Activated CD8-positive, alpha-beta memory T cell treated with anti-CD3 and anti-CD28 coated beads, Interleukin-2, amount 50 U/mL, for 48 hours (primary cell): ENCODE measurements around the gene PIP4K2A.
A peak's percentile ranks its signal among the peaks of the same experiment; 100 is the strongest.
"Not testable (repeated sequence)": the region's sequence is repeated elsewhere in the genome, so short reads cannot be mapped to it uniquely, and the experiment has no call there.

ENCODE experiments used
- DNase-seq: peaks from one replicate; pipeline ENCODE4 v3.0.0-alpha.2; 2020

The PIP4K2A gene

DNA sequence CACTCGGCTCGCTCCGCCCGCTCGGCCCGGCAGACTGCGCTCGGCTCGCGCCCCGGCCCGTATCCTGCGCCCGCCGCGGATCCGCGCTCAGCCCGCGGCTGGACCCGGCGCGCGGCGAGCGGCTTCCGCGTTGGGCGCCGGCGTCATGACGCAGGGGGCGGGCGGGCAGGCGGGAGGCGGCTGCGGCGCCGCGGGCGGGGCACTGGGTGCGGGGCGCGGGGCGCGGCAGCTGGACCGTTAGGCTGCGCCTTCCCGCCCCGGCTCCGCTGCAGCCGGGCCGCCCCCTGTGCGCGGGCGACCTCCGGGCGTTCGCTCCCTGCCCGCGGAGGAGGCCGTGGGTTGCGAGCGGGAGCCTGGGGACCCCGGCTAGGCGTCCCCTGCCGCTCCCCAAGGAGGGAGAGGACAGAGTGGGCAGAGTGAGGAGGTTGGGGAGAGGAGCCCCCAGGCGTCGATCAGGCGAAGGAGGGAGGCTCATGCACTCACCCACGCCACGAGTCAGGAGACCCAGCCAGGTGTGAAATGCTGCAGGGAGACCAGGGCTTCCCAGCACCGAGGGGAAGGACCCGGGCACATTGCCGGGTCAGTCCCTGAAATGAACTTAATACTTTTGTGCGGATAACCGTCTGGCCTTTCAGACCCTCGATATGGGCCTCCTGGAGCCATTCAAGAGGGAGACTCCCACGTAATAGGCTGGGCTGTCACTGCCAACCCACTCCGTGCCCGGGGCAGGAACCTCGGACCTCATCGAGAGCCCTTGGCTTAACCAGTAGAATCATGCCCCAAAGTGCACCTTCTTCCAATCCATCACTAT is at the start of gene PIP4K2A:
Gene PIP4K2A, minus strand, starts transcription at position 100 of the 811 bp plus-strand sequence. CDS start 252 bp downstream, outside the sequence.
- peak; percentile 88 for DNase-seq

- no peak for DNase-seq
These were observed 47.3 kb upstream of the PIP4K2A start for GRCh38 chr10:22761569-22762220.

DNA sequence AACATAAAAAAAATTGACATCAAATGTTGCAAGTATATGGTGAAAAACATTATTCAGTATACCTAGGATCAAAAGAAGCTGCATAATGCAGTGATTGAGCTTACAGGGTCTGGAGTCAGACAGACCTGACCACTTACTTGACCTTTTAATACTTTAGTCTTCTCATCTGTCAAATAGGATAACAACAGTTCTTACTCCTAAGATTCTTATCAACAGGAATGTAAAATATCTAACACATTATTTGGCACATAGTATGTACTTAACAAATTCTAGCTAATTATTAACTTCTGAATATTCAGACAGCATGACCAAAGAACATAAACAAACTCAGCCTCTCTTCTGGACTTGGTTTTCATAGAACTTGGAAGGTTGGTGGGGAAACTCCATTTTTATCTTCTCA is 45.6 kb upstream of the PIP4K2A start:
- no peak for DNase-seq

- DNase-seq = no peak
These were observed 44.5 kb upstream of the PIP4K2A start for GRCh38 chr10:22758867-22759266.

DNA sequence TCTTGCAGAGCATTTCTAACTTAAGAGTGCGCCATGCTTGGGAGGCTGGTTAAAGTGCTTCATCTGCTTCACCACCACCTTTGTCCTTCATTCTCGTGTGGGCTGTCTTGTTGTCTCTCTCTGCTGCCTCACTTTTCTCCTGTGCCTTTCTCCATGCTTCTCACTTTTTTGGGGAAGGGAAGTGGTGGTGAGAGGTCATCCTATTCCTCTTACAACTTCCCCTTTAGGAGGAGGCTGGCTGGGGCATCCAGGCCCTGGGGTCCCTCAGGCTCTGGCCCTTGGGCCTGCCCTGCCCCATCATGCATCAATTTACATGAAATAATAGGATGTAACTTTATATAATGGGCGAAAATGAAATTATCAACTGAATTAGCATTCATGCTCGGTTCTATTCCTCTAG is 39.9 kb upstream of the PIP4K2A start:
- DNase-seq = no peak

DNA sequence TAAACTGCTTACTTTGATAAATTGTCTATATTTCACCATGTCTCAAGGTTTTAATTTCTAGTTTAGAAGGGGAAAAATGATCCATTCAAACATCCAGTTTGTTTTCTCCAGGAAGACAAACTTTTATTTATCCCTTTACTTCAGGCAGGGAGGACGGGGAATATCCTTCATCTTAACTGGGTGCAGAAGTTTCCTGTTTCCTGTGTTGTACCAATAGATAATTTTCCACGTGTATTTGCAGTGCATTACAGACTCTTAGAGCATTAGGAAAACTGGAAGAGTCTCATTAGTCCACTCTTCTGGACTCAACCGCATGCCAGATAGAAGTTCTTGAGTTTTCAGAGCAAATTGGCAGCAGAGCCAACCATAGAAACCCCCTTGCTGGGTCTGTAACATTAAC is 39.4 kb upstream of the PIP4K2A start:
- DNase-seq = no peak

- DNase-seq = no peak
These were observed 38.0 kb upstream of the PIP4K2A start for GRCh38 chr10:22752272-22752889.

- DNase-seq = no peak
These were observed 35.8 kb upstream of the PIP4K2A start for GRCh38 chr10:22750131-22750530.

DNA sequence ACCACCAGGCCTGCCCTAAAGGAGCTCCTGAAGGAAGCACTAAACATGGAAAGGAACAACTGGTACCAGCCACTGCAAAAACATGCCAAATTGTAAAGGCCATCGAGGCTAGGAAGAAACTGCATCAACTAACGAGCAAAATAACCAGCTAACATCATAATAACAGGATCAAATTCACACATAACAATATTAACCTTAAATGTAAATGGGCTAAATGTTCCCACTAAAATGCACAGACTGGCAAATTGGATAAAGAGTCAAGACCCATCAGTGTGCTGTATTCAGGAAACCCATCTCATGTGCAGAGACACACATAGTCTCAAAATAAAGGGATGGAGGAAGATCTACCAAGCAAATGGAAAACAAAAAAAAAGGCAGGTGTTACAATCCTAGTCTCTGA is 30.5 kb upstream of the PIP4K2A start:
- not testable (repeated sequence) for DNase-seq

GRCh38 chr10:22742678-22743077 is 28.3 kb upstream of the PIP4K2A start:
- no peak for DNase-seq

GRCh38 chr10:22741631-22742030 is 27.3 kb upstream of the PIP4K2A start:
- DNase-seq = not testable (repeated sequence)

DNA sequence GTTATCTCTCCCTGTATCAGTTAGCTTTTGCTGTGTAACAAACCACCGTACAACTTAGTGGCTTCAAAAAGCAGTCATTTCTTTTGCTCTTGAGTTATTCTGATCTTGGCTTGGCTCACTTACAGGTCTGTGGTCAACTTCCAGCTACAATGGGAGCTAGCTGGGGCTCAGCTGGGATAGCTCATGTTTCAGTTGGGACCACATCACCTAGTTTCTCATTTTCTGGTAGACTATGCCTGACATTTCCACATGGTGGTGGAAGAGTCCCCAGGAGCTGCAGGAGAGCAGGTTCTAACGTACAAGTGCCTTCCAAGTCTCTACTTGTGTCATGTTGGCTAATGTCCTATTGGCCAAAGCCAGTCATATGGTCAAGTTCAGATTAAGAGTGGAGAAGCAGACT is 25.8 kb upstream of the PIP4K2A start:
- DNase-seq = no peak

GRCh38 chr10:22737587-22737986 is 23.2 kb upstream of the PIP4K2A start:
- DNase-seq = no peak

DNA sequence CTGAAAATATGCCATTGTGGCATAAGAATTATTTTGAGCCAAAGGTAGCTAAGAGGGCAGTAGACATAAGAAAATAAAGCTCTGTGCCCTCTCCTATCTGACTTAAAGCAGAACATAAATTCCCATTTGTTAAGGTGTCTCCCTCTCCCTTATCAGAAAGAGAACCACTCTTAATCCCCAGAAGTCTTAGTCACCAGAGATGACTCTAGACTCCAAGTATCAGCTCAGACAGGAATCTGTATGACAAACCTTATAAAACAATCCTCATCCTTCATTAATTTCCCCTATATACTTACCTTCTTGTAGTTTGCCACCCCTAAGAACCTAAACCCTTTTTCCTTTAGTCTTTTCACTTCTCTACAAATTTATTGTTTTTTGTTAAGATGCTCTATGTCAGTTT is 21.8 kb upstream of the PIP4K2A start:
- no peak for DNase-seq

- no peak for DNase-seq
These were observed 19.6 kb upstream of the PIP4K2A start for GRCh38 chr10:22733992-22734391.

- no peak for DNase-seq
These were observed 13.3 kb upstream of the PIP4K2A start for GRCh38 chr10:22727663-22728062.

GRCh38 chr10:22727112-22727511 is 12.7 kb upstream of the PIP4K2A start:
- DNase-seq = no peak

GRCh38 chr10:22724773-22725172 is 10.4 kb upstream of the PIP4K2A start:
- no peak for DNase-seq

- DNase-seq = no peak
These were observed 9.4 kb upstream of the PIP4K2A start for GRCh38 chr10:22723783-22724182.

GRCh38 chr10:22723343-22723779 is 9.0 kb upstream of the PIP4K2A start:
- DNase-seq = no peak

GRCh38 chr10:22722626-22723169 is 8.3 kb upstream of the PIP4K2A start:
- no peak for DNase-seq

GRCh38 chr10:22720667-22721066 is 6.3 kb upstream of the PIP4K2A start:
- DNase-seq = no peak

DNA sequence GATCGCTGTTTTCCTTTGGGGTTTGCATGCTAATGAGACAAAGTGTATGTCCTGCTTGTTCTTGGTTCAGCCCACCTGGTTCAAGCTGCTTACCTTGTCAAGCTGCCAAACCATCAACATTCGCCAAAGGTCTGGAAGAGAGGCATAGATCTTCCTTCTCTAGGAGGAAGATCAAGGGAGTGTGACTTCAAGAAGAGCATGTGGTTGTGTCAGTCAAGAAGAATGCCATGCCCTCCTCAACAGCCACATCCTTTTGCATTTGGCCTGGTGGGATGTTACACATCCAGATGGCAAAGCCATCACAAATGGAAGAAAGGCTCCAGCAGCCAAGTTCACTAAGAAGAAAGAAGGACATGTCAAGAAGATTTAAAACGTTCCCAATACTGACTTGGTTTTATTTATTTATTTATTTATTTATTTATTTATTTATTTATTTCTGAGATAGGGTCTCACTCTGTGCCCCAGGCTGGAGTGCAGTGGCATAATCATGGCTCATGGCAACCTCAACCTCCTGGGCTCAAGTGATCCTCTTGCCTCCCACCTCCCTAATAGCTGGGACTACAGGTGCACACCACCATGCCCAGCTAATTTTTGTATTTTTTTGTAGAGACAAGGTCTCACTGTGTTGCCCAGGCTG is 5.1 kb upstream of the PIP4K2A start:
- no peak for DNase-seq
